T47D (cell line): ENCODE results near the gene PRDX6.
A peak's percentile ranks its signal among the peaks of the same experiment; 100 is the strongest.
"Not testable (repeated sequence)": the region's sequence is repeated elsewhere in the genome, so short reads cannot be mapped to it uniquely, and the experiment has no call there.

Experiments used
- DNase-seq, 2 experiments: peaks; one replicate each; pipeline versions ENCODE4 v3.0.0 to v3.0.0-alpha.2; 2011 to 2012; ENCODE audit warnings: low read depth in 1 of 2, low spot score in 1 of 2
- JUND ChIP-seq: IDR thresholded peaks from 2 replicates; pipeline ENCODE4 v1.6.1; 2012; ENCODE audit warnings: low read depth
- in situ Hi-C: cut with HindIII; loops from 2 replicates; pipeline ENCODE4 v1.10.0; 2016; ENCODE audit warnings: low sequenced_read_pairs, low pct_unique_long_range_greater_than_20kb

Gene PRDX6

GRCh38 chr1:173495609-173496267 lies 18.6 kb downstream of the PRDX6 start:
- TF ChIP-seq JUND, result no peak
- DNase-seq, result no peak
- in situ Hi-C loops, result no loop called here

GRCh38 chr1:173496757-173497320 lies 19.7 kb downstream of the PRDX6 start:
- in situ Hi-C loops, result no loop called here
- no peak for DNase-seq
- no peak for TF ChIP-seq JUND

- in situ Hi-C loops, result no loop called here
- DNase-seq, result no peak
- no peak for TF ChIP-seq JUND
Measured at GRCh38 chr1:173499729-173500128, 22.6 kb downstream of the PRDX6 start.

GRCh38 chr1:173502104-173502503 lies 25.0 kb downstream of the PRDX6 start:
- TF ChIP-seq JUND, result no peak
- in situ Hi-C loops, result no loop called here
- no peak for DNase-seq

GRCh38 chr1:173503391-173503790 lies 26.3 kb downstream of the PRDX6 start:
- DNase-seq, result no peak
- in situ Hi-C loops, result no loop called here
- TF ChIP-seq JUND, result no peak

GRCh38 chr1:173504268-173504667 lies 27.1 kb downstream of the PRDX6 start:
- DNase-seq, result no peak
- no peak for TF ChIP-seq JUND

GRCh38 chr1:173505391-173505790 lies 28.3 kb downstream of the PRDX6 start:
- in situ Hi-C loops, result no loop called here
- no peak for DNase-seq
- no peak for TF ChIP-seq JUND

More at GRCh38 chr1:173504268-173504667, 27.1 kb downstream of the PRDX6 start:
- in situ Hi-C loops, result no loop called here

- in situ Hi-C loops, result no loop called here
Measured at GRCh38 chr1:173506437-173506836, 29.3 kb downstream of the PRDX6 start.

GRCh38 chr1:173507205-173507846 lies 30.2 kb downstream of the PRDX6 start:
- TF ChIP-seq JUND, result no peak
- in situ Hi-C loops, result no loop called here
- DNase-seq, result peak in 1 of 2 experiments; percentile 29

More at GRCh38 chr1:173506437-173506836, 29.3 kb downstream of the PRDX6 start:
- TF ChIP-seq JUND, result no peak
- DNase-seq, result no peak

GRCh38 chr1:173507847-173508209 lies 30.7 kb downstream of the PRDX6 start:
- in situ Hi-C loops, result no loop called here
- TF ChIP-seq JUND, result no peak
- DNase-seq, result no peak

GRCh38 chr1:173508541-173508940 lies 31.4 kb downstream of the PRDX6 start:
- in situ Hi-C loops, result no loop called here
- no peak for TF ChIP-seq JUND
- no peak for DNase-seq

GRCh38 chr1:173509797-173510196 lies 32.7 kb downstream of the PRDX6 start:
- no peak for DNase-seq
- in situ Hi-C loops, result no loop called here
- no peak for TF ChIP-seq JUND

- DNase-seq, in situ Hi-C loops: not testable (repeated sequence)
Measured at GRCh38 chr1:173514503-173514902, 37.4 kb downstream of the PRDX6 start.
